HepG2 (cell line): ENCODE results near the gene ESRRB. TPM values are rescaled to one million over a fixed set of nuclear protein-coding genes. Genes with fewer than 3 reads are reported as not detected.

Source experiments
- ATAC-seq: fragments of 200-7000 bp; cut with Tn5 transposase; 3 replicates; pipeline ENCODE4 v1.9.1; 2020; ENCODE audit warnings: mild to moderate bottlenecking, moderate library complexity
- BruUV-seq: library from RNA; stranded (reverse); fragments of 400-500 nt; replicated peaks from 2 replicates; lab custom pipeline; 2021; lab: Mats Ljungman, UMichigan
- CTCF ChIA-PET: fragments of 300-600 bp; formaldehyde crosslinking; extraction: SDS; loops from one replicate; lab custom pipeline; 2021; ENCODE audit warnings: low total read pairs, inconsistent platforms, low intra/inter-chr PET ratio; lab: Yijun Ruan, JAX
- POLR2A ChIA-PET: fragments of 350-600 bp; sonication (Branson Sonifier 250); formaldehyde crosslinking; loops from one replicate; lab custom pipeline; 2020; ENCODE audit warnings: antibody characterized with exemption, inconsistent platforms; lab: Yijun Ruan, JAX
- DNase-seq: peaks from one replicate; pipeline ENCODE4 v3.0.0-alpha.2; 2015; ENCODE audit warnings: low spot score
- FAIRE-seq: peaks from 3 replicates; lab custom pipeline; 2011; peaks lifted over from hg19 to GRCh38; lab: Jason Lieb, UNC
- H2AFZ ChIP-seq: one replicate; pipeline ENCODE4 v1.6.1; 2011; ENCODE audit warnings: low read length, inconsistent platforms
- H3K27ac ChIP-seq: fragments of 300-600 bp; 3 replicates; pipeline ENCODE4 v1.8.0; 2011; ENCODE audit warnings: mixed run types, mild to moderate bottlenecking, mixed read lengths, low read length, inconsistent platforms; ENCODE audit not compliant: insufficient read depth; ENCODE audit errors: extremely low read length
- H3K27me3 ChIP-seq, 2 experiments: fragments of 200-600 bp in 1 of 2; 2 replicates in 1 of 2; 3 replicates in 1 of 2; pipeline versions ENCODE4 v1.6.0 to v1.8.0; 2011; ENCODE audit warnings: low read length in 2 of 2, mild to moderate bottlenecking in 2 of 2, moderate library complexity in 2 of 2, inconsistent platforms in 1 of 2; ENCODE audit not compliant: insufficient read depth in 2 of 2, control insufficient read depth in 1 of 2
- H3K36me3 ChIP-seq, 2 experiments: fragments of 200-600 bp in 1 of 2; replicated peaks in 1 of 2; 2 replicates in 1 of 2; 3 replicates in 1 of 2; pipeline versions ENCODE4 v1.5.1 to v1.8.0; 2011; ENCODE audit warnings: low read length in 2 of 2, inconsistent platforms in 1 of 2; ENCODE audit not compliant: insufficient read depth in 2 of 2, control insufficient read depth in 1 of 2
- H3K4me1 ChIP-seq: 2 replicates; pipeline ENCODE4 v1.5.1; 2012; ENCODE audit warnings: low read length, inconsistent platforms; ENCODE audit not compliant: insufficient read depth
- H3K4me2 ChIP-seq: 2 replicates; pipeline ENCODE4 v1.6.0; 2011; ENCODE audit warnings: low read depth, low read length, inconsistent platforms
- H3K4me3 ChIP-seq, 3 experiments: fragments of 200-600 bp in 1 of 3; sonication (generic), shearing (Covaris generic) in 1 of 3; replicated peaks in 1 of 3; 2 replicates each; pipeline ENCODE4 v1.5.1; 2011 to 2016; ENCODE audit warnings: low read length in 3 of 3, inconsistent platforms in 2 of 3, low read depth in 2 of 3, mild to moderate bottlenecking in 2 of 3, control low read depth in 1 of 3, mixed read lengths in 1 of 3; ENCODE audit not compliant: insufficient read depth in 1 of 3
- H3K79me2 ChIP-seq: one replicate; pipeline ENCODE4 v1.6.1; 2011; ENCODE audit warnings: low read length, inconsistent platforms; ENCODE audit not compliant: insufficient read depth
- H3K9ac ChIP-seq: 2 replicates; pipeline ENCODE4 v1.6.0; 2011; ENCODE audit warnings: mild to moderate bottlenecking, low read depth, low read length, inconsistent platforms; ENCODE audit not compliant: insufficient read depth
- H3K9me3 ChIP-seq: 2 replicates; pipeline ENCODE4 v1.5.1; 2012; ENCODE audit warnings: mild to moderate bottlenecking, low read length
- H4K20me1 ChIP-seq: 2 replicates; pipeline ENCODE4 v1.6.0; 2011; ENCODE audit warnings: inconsistent platforms, mild to moderate bottlenecking, low read length, moderate library complexity; ENCODE audit not compliant: insufficient read depth
- CEBPG ChIP-seq: IDR thresholded peaks from 2 replicates; pipeline ENCODE4 v1.6.1; 2016
- HDAC1 ChIP-seq: sonication (generic); formaldehyde crosslinking; IDR thresholded peaks from 2 replicates; pipeline ENCODE4 v1.5.1; 2020; ENCODE audit warnings: mild to moderate bottlenecking, missing genetic modification reagents
- KAT8 ChIP-seq: IDR thresholded peaks from 2 replicates; pipeline ENCODE4 v1.6.1; 2016; ENCODE audit warnings: missing genetic modification reagents, missing compliant biosample characterization
- REPIN1 ChIP-seq: sonication (generic); formaldehyde crosslinking; IDR thresholded peaks from 2 replicates; pipeline ENCODE4 v1.8.0; 2022; ENCODE audit warnings: missing genetic modification reagents, low read depth, mild to moderate bottlenecking, borderline replicate concordance
- SMC3 ChIP-seq: IDR thresholded peaks from 2 replicates; pipeline ENCODE4 v1.6.1; 2011; ENCODE audit warnings: low read length, improper control_type of control experiment
- SOX13 ChIP-seq, 3 experiments: fragments of 450-650 bp in 1 of 3; sonication (generic) in 1 of 3; formaldehyde crosslinking in 1 of 3; IDR thresholded peaks in 2 of 3; conservative IDR thresholded peaks in 1 of 3; 2 replicates each; pipeline versions ENCODE4 v1.5.0 to v1.6.1; 2016 to 2020; ENCODE audit warnings: antibody characterized with exemption in 1 of 3, mild to moderate bottlenecking in 1 of 3, missing compliant biosample characterization in 1 of 3, missing genetic modification reagents in 1 of 3, moderate library complexity in 1 of 3
- TIGD3 ChIP-seq: sonication (generic); formaldehyde crosslinking; IDR thresholded peaks from 2 replicates; pipeline ENCODE4 v1.5.1; 2020; ENCODE audit warnings: mild to moderate bottlenecking, missing genetic modification reagents, borderline replicate concordance
- YEATS4 ChIP-seq: sonication (generic); formaldehyde crosslinking; IDR thresholded peaks from 2 replicates; pipeline ENCODE4 v1.4.0; 2020; ENCODE audit warnings: missing genetic modification reagents, borderline replicate concordance
- ZFP41 ChIP-seq: sonication (generic); formaldehyde crosslinking; IDR thresholded peaks from 2 replicates; pipeline ENCODE4 v1.4.0; 2020; ENCODE audit warnings: mild to moderate bottlenecking, missing genetic modification reagents, borderline replicate concordance
- WGBS: methylation state at CpG from one replicate; pipeline ENCODE4 v1.1.6; 2017; ENCODE audit warnings: low lambda C conversion rate; 5-methylcytosine and 5-hydroxymethylcytosine counted together
- in situ Hi-C: cut with HindIII; loops from 2 replicates; pipeline ENCODE4 v1.10.0; 2017; ENCODE audit warnings: low pct_unique_long_range_greater_than_20kb; ENCODE audit not compliant: extremely low pct_ligation_motif_present
- intact Hi-C: fragments of 100-400 bp; cut with micrococcal nuclease; formaldehyde crosslinking; loops from one replicate; pipeline ENCODE4 v1.10.0; 2022; ENCODE audit not compliant: unreplicated experiment
- polyA plus RNA-seq, 8 experiments: library from polyadenylated mRNA; depleted of rRNA in 3 of 8; stranded (reverse) in 7 of 8; unstranded in 1 of 8; fragments of >200 nt; fragmentation: Illumina TruSeq in 4 of 8; extraction: Trizol in 4 of 8; gene quantifications; 2 replicates each; pipeline versions ENCODE4 v1.2.1 to v1.2.3, GENCODE V29; 2011 to 2016; ENCODE audit warnings: low read depth in 4 of 8, missing spikeins in 1 of 8, mixed read lengths in 1 of 8; ENCODE audit not compliant: insufficient read depth in 1 of 8
- total RNA-seq, 5 experiments: library from RNA; depleted of rRNA; stranded (reverse); fragments of >200 nt; fragmentation: Illumina TruSeq; extraction: Trizol; gene quantifications; 2 replicates each; pipeline ENCODE4 v1.2.3, GENCODE V29; 2016; ENCODE audit warnings: low read depth in 1 of 5
- TF ChIP-seq, protein P1 (sequence below): sonication (generic); formaldehyde crosslinking; IDR thresholded peaks from 2 replicates; pipeline ENCODE4 v1.4.0; 2020; ENCODE audit warnings: missing genetic modification reagents, mild to moderate bottlenecking, borderline replicate concordance

Gene ESRRB
- total and polyA plus RNA-seq, 2 of the 13 experiments (the other 11 are each of a cell fraction or from before 2014, with no cell fraction given): 0.04 to 0.33 TPM

DNA sequence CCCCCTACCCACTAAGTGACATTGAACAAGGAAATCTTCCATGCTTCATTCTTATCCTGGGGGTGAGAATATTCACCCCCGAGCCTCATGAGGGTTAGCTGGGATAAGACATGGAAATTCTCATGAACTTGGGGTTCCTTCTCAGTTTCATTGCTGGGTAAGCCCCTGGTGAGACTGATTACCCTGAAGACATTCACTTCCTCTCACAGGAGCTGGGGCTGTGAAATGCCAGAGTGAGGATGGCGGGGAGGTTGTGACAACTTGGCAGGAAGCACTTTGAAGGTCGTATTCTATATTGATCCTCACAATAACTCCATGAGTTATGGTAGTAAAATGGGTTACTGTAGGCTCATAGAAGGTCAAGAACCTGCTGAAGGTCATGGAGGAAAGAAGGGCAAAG lies 43.5 kb downstream of the ESRRB start:
- peaks cover 0 to 6% of the 10 kb centered on the region in 2 experiments; a peak in 2 of 5 replicates for H3K27me3 ChIP-seq
- intact Hi-C loops: no loop called here
- DNase-seq: no peak
- H3K79me2 ChIP-seq: no peaks in the 10 kb centered on the region
- H3K4me3 ChIP-seq: no peak overlapping the region
- H3K36me3 ChIP-seq: no peaks in the 10 kb centered on the region
- ChIA-PET POLR2A (no interaction called here), CTCF (no interaction called here)
- TF ChIP-seq HDAC1 (CRISPR knock-in tag) (no peak), YEATS4 (CRISPR knock-in tag) (no peak), TIGD3 (CRISPR knock-in tag) (no peak), KAT8 (CRISPR knock-in tag) (no peak), SMC3 (no peak), ZFP41 (CRISPR knock-in tag) (no peak), SOX13 (IDR thresholded peaks at IDR 0.05) (no peak), SOX13 (CRISPR knock-in tag; conservative IDR thresholded peaks at IDR 0.05 in 1 of 2, IDR thresholded peaks at IDR 0.05 in 1 of 2) (no peak), REPIN1 (CRISPR knock-in tag) (no peak), CEBPG (CRISPR knock-in tag) (no peak)
- TF ChIP-seq, protein P1, sequence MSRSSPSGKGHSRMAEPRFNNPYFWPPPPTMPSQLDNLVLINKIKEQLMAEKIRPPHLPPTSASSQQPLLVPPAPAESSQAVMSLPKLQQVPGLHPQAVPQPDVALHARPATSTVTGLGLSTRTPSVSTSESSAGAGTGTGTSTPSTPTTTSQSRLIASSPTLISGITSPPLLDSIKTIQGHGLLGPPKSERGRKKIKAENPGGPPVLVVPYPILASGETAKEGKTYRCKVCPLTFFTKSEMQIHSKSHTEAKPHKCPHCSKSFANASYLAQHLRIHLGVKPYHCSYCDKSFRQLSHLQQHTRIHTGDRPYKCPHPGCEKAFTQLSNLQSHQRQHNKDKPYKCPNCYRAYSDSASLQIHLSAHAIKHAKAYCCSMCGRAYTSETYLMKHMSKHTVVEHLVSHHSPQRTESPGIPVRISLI (CRISPR knock-in tag): no peak
- in situ Hi-C loops: no loop called here
- H3K9me3 ChIP-seq: no peaks in the 10 kb centered on the region
- WGBS: 3% methylated on average over 3 of the region's 3 CpGs
- 0 out of 2 replicates have a peak, but pooled peaks cover 11% of the 10 kb centered on the region for H3K4me1 ChIP-seq
- H3K4me2 ChIP-seq: no peak overlapping the region
- no peak overlapping the region for H3K9ac ChIP-seq
- ATAC-seq: no peak
- no peaks in the 10 kb centered on the region for H4K20me1 ChIP-seq
- no peak overlapping the region for H3K27ac ChIP-seq
- H2AFZ ChIP-seq: no peak overlapping the region
- FAIRE-seq: no peak
- BruUV-seq: no TSS peak
